LoVo (cell line): ENCODE measurements around the gene SEC14L3.

Source experiments
- DNase-seq: peaks from one replicate; pipeline ENCODE4 v3.0.0-alpha.2; 2016; ENCODE audit warnings: low spot score

Gene SEC14L3

GRCh38 chr22:30444632-30445437, 27.0 kb downstream of the SEC14L3 start:
- peak; percentile 53 for DNase-seq

DNA sequence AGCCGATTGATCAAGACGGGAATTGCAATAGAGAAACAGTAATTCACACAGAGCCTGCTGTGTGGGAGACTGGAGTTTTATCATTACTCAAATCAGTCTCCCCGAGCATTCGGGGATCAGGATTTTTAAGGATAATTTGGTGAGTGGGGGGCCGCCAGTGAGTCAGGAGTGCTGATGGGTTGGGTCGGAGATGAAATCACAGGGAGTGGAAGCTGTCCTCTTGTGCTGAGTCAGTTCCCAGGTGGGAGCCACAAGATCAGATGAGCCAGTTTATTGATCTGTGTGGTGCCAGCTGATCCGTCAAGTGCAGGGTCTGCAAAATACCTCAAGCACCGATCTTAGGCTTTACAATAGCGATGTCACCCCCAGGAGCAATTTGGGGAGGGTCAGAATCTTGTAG, 30.7 kb downstream of the SEC14L3 start:
- no peak for DNase-seq

GRCh38 chr22:30439836-30440235, 32.0 kb downstream of the SEC14L3 start:
- DNase-seq: no peak

DNA sequence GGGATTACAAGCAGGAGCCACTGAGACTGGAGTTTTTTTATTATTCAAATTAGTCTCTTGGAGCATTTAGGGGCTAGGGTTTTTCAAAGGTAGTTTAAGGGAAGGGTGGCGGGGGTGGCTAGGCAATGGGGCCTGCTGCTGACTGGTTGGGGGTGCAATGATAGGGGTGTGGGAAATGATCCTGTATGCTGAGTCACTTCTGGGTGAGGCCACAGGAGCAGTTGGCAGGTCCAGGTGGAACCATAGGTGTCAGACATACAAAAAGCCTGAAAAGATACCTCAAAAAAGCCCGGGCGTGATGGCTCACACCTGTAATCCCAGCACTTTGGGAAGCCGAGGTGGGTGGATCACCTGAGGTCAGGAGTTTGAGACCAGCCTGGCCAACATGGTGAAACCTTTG, 32.6 kb downstream of the SEC14L3 start:
- no peak for DNase-seq

- no peak for DNase-seq
Measured at GRCh38 chr22:30438559-30438958, 33.3 kb downstream of the SEC14L3 start.

- no peak for DNase-seq
Measured at GRCh38 chr22:30436196-30436595, 35.6 kb downstream of the SEC14L3 start.

GRCh38 chr22:30435674-30436126, 36.1 kb downstream of the SEC14L3 start:
- DNase-seq: no peak

DNA sequence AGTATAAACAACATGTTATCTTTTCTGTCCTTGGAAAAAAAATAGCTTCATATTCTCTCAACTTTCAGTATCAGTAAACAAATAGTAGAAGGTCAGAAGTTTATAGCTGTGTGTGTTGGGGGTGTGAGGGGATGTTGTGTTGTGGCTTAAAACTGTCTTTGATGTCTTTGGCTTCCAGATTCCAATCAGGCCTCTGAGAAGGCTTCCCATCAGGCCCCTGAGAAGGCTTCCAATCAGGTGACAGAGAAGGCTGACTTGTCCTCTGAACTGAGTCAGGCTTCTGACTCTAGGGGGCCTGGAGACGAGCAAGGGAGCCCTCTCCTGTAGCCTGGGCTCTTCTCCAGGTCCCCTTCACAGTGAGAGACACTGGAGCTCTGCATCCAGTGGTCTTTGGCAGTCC, 37.0 kb downstream of the SEC14L3 start:
- DNase-seq: no peak

- no peak for DNase-seq
Measured at GRCh38 chr22:30433773-30434172, 38.0 kb downstream of the SEC14L3 start.

DNA sequence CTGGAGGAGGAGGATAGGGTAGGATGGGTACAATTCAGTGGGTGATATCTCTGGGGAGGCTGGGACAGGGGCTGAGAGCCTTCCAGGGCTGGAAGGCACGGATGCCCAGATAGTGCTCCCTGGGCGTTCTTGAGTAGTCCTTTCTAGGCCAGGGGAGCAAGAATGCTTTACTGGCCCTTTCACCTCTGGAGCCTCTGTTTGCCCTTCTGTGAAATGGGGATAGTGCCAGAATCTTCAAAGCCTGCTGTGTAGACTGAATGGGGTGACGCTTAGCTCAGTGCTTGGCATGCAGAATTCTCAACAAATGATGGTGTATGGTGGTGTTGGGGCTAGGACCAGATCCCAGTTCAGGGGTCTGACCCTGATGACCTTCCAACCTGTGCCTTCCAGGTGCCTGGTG, 38.6 kb downstream of the SEC14L3 start:
- DNase-seq: no peak

GRCh38 chr22:30432520-30432919, 39.3 kb downstream of the SEC14L3 start:
- no peak for DNase-seq

DNA sequence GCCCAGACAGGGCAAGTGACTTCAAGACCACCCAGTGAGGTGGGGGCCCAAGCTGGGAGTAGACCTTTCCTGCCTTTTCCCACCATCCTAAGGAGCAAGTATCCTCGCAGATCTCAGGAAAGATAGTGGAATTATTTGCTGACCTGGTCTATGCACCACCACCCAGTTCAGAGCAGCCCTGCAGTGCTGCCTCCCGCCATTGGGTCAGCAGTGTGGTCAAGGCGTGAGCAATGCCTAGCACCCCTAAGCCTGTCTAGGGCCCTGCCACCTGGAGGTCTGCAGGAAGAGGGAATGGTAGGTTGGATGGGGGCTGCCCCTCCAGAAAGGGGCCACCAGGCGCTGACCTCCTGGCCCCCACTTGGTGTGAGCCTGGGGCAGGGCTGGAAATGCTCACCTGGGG, 39.7 kb downstream of the SEC14L3 start:
- no peak for DNase-seq

- DNase-seq: no peak
Measured at GRCh38 chr22:30430933-30431332, 40.9 kb downstream of the SEC14L3 start.

DNA sequence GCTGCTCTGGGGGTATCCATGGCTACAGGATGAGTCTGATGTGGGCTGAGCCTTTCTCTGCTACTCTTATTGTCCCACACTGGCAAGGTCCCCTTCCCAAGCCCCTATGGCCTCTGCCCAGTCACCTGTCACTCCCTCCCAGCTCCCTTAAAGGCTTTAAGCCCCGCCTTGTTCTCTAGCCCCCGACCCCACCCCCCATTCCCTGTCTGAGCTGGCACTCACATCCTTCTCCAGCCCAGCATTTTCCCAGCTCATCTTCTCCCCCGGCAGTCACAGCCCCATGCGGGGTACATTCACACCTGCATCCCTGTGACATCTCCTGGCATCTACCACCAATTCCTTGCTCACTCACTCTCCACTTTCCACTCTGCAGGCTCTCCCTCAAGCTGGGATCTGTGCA, 41.9 kb downstream of the SEC14L3 start:
- no peak for DNase-seq

- no peak for DNase-seq
Measured at GRCh38 chr22:30427871-30428270, 43.9 kb downstream of the SEC14L3 start.

DNA sequence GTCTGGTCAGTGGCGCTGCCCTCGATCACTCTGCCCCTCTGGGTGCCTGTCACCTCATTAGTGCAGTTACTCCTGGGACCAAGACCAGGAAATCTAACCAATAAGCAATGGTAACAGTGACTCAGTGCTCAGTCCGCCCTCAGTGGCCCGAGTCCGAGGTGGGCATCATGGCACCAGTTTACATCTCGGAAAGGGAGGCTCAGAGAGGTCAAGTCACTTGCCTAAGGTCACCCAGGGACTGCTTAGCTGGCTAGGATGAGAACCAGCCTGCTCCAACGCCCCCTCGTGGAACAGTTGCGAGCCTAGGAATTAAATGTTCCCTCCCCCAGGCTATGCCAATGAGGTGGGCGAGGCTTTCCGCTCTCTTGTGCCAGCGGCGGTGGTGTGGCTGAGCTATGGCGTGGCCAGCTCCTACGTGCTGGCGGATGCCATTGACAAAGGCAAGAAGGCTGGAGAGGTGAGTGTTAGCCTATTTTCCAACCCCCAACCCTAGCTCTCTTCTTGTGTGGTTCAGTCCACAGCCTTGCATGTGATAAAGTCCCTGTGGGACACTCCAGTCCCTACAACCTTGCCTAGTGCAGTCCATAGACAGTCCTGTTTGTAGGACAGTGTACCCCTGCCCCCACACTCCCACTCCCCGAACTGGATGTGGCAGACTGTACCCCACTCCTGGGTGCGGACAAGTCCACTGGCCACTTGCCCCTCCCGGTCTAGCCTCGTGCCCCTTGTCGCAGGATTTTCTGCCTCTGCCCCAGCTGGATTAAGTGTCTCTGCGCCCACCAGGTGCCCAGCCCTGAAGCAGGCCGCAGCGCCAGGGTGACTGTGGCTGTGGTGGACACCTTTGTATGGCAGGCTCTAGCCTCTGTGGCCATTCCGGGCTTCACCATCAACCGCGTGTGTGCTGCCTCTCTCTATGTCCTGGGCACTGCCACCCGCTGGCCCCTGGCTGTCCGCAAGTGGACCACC, 45.1 kb downstream of the SEC14L3 start:
- DNase-seq: peak; percentile 83

- DNase-seq: peak; percentile 74
Measured at GRCh38 chr22:30425616-30426387, 46.0 kb downstream of the SEC14L3 start, which contains the start of gene MTFP1. Gene MTFP1, plus strand, starts transcription at chr22:30425768. Its CDS starts 112 bp downstream, at chr22:30425880.

DNA sequence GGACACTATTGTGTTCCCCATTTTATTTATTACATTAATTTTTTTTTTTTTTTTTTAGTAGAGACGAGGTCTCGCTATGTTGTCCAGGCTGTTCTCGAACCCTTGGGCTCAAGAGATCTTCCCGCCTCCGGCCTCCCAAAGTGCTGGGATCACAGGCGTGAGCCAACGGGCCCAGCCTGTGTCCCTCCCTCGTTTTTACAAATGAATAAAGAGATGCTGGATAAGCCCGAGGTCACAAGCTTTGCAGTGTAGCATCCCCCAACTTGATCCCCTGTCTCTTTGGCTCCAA, 46.5 kb downstream of the SEC14L3 start:
- no peak for DNase-seq

- peak; percentile 41 for DNase-seq
Measured at GRCh38 chr22:30424534-30425326, 47.1 kb downstream of the SEC14L3 start.

GRCh38 chr22:30423959-30424533, 47.8 kb downstream of the SEC14L3 start:
- peak; percentile 99 for DNase-seq
